GM19023 (cell line): ENCODE measurements around the gene ZBTB21.
"Not testable (repeated sequence)": the region's sequence is repeated elsewhere in the genome, so short reads cannot be mapped to it uniquely, and the experiment has no call there.

Source experiments
- ATAC-seq: cut with Tn5 transposase; IDR thresholded peaks from one replicate; pipeline ENCODE4 v1.9.1; 2021; ENCODE audit warnings: mild to moderate bottlenecking, moderate library complexity; ENCODE audit not compliant: unreplicated experiment

ZBTB21 gene

GRCh38 chr21:41954654-41955499, 55.3 kb downstream of the ZBTB21 start:
- ATAC-seq, result no peak

- ATAC-seq, result no peak
Measured at GRCh38 chr21:41953831-41954653, 56.1 kb downstream of the ZBTB21 start, which contains the start of gene C2CD2. C2CD2 (minus strand) TSS chr21:41954018; CDS start chr21:41953648, 370 bp downstream.

DNA sequence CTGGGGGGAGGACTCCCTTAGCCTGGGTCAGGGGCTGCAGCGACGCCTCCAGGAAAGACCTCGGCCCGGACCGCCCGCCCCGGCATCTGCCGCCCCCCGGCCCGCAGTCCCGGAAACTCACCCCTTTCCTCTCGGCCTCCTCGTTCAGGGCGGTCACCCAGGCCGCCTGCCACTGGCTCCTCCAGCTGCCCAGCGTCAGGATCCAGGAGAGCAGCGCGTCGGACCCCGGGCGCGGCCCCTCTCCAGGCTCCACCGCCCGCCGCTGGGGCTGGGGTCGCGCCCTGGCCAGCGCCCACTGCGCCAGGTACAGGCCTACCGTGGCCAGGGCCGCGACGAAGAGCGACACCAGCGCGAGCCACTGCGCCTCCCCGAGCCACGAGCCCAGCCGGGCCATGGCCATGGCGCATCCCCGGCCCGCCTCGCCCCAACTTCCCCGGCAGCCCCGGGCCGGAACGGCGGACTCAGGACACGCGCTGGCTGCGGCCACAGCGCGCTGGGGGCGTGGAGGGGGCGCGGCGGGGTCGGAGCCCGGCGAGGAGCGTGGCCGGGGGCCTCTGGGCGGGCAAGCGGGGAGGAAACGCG, 56.8 kb downstream of the ZBTB21 start:
- no peak for ATAC-seq

- no peak for ATAC-seq
Measured at GRCh38 chr21:41952568-41953248, 57.5 kb downstream of the ZBTB21 start.

DNA sequence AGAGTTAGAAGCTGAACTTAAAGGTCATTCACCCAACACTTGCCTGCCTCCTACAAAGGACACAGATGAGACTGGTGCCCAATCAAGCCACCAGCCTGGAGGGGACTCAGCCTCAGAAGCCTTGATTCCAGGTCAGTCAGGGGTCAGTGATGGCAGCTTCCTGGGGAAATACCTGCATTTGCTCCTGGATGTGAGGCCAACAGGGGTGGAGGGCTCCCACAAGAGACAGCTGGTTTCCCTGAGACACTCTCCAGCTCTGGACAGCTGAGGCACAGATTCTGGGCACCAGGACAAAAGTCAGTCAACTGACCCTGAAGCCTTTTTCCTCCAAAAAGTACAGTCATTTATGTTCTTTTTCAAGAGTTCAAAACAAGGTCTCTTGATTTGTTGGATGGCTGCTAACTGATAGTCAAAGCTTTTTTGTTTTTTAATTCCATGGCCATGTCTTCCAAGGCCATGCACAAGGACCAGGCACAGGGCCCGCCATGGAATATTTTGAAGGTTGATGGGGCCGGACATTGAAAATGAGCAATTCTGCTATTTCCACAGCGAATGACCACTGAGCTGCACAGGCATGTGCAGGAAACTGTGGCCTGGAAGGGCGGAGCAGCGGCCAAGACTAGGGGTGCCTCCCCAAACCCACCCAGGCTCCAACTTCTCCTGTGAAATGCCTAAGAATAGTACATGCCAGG, 58.1 kb downstream of the ZBTB21 start:
- ATAC-seq, result no peak

GRCh38 chr21:41950941-41951351, 59.2 kb downstream of the ZBTB21 start:
- no peak for ATAC-seq

DNA sequence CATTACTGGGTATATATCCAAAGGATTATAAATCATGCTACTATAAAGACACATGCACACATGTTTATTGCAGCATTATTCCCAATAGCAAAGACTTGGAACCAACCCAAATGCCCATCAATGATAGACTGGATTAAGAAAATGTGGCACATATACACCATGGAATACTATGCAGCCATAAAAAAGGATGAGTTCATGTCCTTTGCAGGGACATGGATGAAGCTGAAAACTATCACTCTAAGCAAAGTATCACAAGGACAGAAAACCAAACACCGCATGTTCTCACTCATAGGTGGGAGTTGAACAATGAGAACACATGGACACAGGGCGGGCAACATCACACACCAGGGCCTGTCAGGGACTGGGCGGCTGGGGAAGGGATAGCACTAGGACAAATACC, 60.5 kb downstream of the ZBTB21 start:
- not testable (repeated sequence) for ATAC-seq

GRCh38 chr21:41948901-41949300, 61.3 kb downstream of the ZBTB21 start:
- ATAC-seq, result no peak

GRCh38 chr21:41948078-41948895, 61.9 kb downstream of the ZBTB21 start:
- no peak for ATAC-seq

DNA sequence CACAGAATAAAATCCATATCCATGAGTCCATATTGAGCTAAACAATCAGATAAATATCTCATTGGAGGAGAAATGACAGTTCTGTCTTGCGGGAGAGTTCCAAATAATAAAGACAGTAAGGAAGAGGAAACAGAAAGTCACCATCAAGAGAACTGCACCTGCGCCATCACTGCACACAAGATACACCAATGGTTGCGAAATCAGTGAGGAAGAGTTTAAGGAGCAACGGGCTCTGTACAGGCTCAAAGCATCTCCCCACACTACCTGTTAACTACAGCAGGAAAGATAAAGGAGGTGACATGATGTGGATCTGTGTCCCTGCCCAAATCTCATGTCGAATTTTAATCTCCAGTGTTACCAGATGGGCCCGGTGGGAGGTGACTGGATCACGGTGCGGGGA, 64.2 kb downstream of the ZBTB21 start:
- ATAC-seq, result no peak

GRCh38 chr21:41943851-41944250, 66.3 kb downstream of the ZBTB21 start:
- no peak for ATAC-seq

DNA sequence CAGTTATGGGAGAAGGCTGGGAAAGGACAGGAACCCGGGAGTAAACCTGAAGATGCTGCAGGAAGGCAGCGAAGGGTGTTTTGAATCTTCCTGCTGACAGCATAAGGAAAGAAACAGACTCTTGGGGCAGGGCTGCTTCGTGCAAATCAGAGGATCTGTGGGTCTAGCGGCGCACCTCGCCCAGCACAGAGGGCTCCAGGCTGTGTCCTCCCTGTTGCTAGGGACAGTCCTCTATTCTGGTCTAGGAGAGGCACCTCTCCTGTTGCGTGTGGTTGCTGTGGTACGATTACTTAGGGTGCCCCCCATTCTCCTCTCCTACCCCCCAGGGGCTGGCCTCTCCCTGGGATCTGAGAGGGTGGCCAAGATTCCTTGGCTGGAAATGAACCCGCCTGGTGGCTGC, 67.7 kb downstream of the ZBTB21 start:
- no peak for ATAC-seq

- ATAC-seq, result no peak
Measured at GRCh38 chr21:41941941-41942340, 68.2 kb downstream of the ZBTB21 start.

DNA sequence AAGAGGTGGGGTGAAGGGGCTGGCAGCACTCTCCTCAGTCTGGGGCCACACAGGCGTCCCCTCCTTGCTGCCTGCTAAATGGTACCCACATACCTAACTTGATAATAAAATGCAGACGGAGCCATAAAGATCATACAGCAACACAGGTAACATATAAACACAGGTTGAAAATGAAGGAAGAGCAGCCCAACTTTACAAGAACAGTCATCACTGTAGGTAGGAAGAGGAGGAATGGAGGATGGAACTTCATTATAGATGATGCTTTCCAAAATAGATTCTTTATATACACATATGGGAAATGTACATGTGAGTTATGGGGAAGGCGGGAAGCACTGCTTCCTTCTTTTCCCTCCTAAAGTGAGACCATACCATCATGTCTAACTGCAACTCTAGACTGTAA, 69.7 kb downstream of the ZBTB21 start:
- no peak for ATAC-seq

GRCh38 chr21:41939391-41939790, 70.8 kb downstream of the ZBTB21 start:
- ATAC-seq, result no peak
